Mesothelial cell of epicardium (in vitro differentiated cells): ENCODE data around the gene SIRT4. TPM values are rescaled to one million over a fixed set of nuclear protein-coding genes. Genes with fewer than 3 reads are reported as not detected.
"Not testable (repeated sequence)": the region's sequence is repeated elsewhere in the genome, so short reads cannot be mapped to it uniquely, and the experiment has no call there.

Experiments
- DNase-seq, 2 experiments: peaks; one replicate each; pipeline ENCODE4 v3.0.0; 2021; ENCODE audit warnings: low spot score in 2 of 2; ENCODE audit not compliant: unreplicated experiment in 2 of 2
- H3K27ac Mint-ChIP-seq: 2 replicates; pipeline ENCODE4 v1.8.0; 2021; ENCODE audit warnings: mixed read lengths
- H3K27me3 Mint-ChIP-seq: 2 replicates; pipeline ENCODE4 v1.8.0; 2021; ENCODE audit warnings: low read depth, mixed read lengths
- H3K36me3 Mint-ChIP-seq: 2 replicates; pipeline ENCODE4 v1.8.0; 2021; ENCODE audit warnings: mixed read lengths
- H3K4me1 Mint-ChIP-seq: 2 replicates; pipeline ENCODE4 v1.8.0; 2021; ENCODE audit warnings: mixed read lengths
- H3K4me3 Mint-ChIP-seq: 2 replicates; pipeline ENCODE4 v1.8.0; 2021; ENCODE audit warnings: mild to moderate bottlenecking, moderate library complexity, mixed read lengths
- H3K9me3 Mint-ChIP-seq: 2 replicates; pipeline ENCODE4 v1.8.0; 2021; ENCODE audit warnings: mixed read lengths
- CTCF ChIP-seq: fragments of 200-600 bp; sonication (generic); IDR thresholded peaks from one replicate; pipeline ENCODE4 v1.5.0; 2021; ENCODE audit warnings: antibody characterized with exemption; ENCODE audit not compliant: unreplicated experiment
- total RNA-seq: library from RNA; stranded (reverse); gene quantifications from 3 replicates; pipeline ENCODE4 v1.2.1, GENCODE V29; 2021

SIRT4 gene
- total RNA-seq, 1 donor from 2014 or later = 3.9 TPM

DNA sequence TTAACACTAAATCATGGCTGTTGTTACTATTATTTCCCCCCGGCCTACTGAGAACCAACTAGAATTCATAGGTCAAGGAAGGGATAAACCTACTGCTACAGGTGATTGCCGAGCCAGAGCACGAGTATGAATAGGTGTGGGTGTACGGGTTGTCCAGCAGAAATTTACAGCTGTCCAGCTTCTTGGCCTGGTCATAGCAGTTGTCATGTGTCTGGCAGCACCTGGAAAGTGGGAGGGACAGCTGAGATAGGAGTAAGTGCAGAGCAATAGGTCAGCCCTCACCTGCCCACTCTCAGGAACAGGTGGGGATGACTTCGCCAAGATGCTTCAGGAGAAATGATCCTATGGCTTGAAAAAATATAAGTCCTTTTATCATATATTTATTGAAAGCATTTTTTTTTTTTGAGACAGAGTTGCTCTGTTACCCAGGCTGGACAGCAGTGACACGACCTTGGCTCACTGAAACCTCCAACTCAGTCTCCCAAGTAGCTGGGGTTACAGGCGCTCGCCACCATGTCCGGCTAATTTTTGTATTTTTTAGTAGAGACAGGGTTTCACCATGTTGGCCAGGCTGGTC, 22.8 kb downstream of the SIRT4 start:
- H3K4me3 Mint-ChIP-seq = no peak overlapping the region
- H3K27ac Mint-ChIP-seq = no peak overlapping the region
- H3K4me1 Mint-ChIP-seq = peaks cover 4% of the 10 kb centered on the region
- no peak for DNase-seq
- H3K9me3 Mint-ChIP-seq = no peaks in the 10 kb centered on the region
- H3K36me3 Mint-ChIP-seq = no peaks in the 10 kb centered on the region
- peaks cover 8% of the 10 kb centered on the region for H3K27me3 Mint-ChIP-seq
- no peak for TF ChIP-seq CTCF

DNA sequence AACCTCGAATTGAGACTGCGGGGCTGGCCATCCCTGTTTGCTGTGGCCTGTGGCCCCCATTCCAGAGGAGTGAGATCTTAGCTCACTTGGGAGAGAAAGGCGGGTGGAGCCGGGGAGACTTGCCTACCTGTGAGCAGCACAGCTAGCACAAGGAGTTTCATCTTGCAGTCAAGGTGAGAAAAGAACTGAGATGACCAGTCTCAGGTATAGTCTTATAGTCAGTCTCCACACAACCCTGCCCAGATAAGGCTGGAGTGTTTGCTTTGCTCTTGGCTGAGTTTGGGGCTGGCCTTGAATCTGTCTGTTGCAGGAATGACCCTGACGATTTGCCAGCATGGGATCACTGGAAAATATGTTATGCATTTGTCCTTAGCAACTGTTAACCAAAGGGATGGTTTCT, 25.5 kb downstream of the SIRT4 start, which contains the start of gene PLA2G1B:
PLA2G1B (minus strand) TSS at position 187 of the 400 bp plus-strand sequence; CDS start at position 161, 26 bp downstream.
- DNase-seq = no peak
- no peaks in the 10 kb centered on the region for H3K36me3 Mint-ChIP-seq
- H3K9me3 Mint-ChIP-seq = no peaks in the 10 kb centered on the region
- peaks cover 4% of the 10 kb centered on the region for H3K4me1 Mint-ChIP-seq
- H3K27me3 Mint-ChIP-seq = peaks cover 10% of the 10 kb centered on the region
- H3K27ac Mint-ChIP-seq = no peak within 1 kb of the TSS
- H3K4me3 Mint-ChIP-seq = no peak within 1 kb of the TSS
- no peak for TF ChIP-seq CTCF

DNA sequence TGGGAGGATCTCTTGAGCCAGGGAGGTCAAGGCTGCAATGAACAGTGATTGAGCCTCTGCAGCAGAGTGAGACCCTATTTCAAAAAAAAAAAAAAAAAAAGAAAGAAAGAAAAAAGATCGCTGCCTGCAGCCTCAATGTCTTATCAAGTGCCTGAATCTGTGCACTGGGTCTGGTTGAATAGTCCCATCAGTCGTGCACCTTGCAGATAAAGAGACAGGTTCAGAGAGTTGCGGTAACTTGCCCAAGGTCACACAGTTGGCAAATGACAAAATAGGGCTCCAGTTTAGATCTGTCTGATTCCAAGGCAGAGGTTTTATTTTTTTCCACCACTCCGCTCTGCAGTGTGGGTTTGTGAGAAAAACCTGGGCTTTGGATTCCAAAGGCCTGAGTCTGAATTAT, 26.1 kb downstream of the SIRT4 start:
- H3K4me3 Mint-ChIP-seq = no peak overlapping the region
- no peak for DNase-seq
- peaks cover 10% of the 10 kb centered on the region for H3K27me3 Mint-ChIP-seq
- no peak overlapping the region for H3K27ac Mint-ChIP-seq
- H3K9me3 Mint-ChIP-seq = no peaks in the 10 kb centered on the region
- TF ChIP-seq CTCF = no peak
- H3K4me1 Mint-ChIP-seq = peaks cover 4% of the 10 kb centered on the region
- no peaks in the 10 kb centered on the region for H3K36me3 Mint-ChIP-seq

DNA sequence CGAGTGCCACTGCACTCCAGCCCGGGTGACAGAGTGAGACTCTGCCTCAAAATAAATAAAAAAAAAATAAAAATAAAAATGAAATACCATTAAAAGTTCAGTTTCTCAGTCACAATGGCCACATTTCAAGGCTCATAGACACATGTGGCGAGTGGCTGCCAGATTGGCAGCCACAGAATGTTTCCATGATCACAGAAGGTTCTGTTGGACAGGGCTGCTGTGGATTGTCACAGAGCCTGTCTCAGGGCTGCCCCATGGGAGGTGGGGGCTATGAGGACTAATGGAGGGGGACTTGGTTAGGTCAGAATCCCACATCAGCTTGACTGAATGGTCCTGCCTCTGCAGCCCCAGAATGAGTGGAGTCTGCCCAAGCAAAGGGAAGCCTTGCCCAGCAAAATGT, 29.3 kb downstream of the SIRT4 start:
- peaks cover 7% of the 10 kb centered on the region for H3K9me3 Mint-ChIP-seq
- no peaks in the 10 kb centered on the region for H3K36me3 Mint-ChIP-seq
- H3K27me3 Mint-ChIP-seq = peaks cover 5% of the 10 kb centered on the region
- H3K27ac Mint-ChIP-seq = no peak overlapping the region
- DNase-seq = no peak
- H3K4me1 Mint-ChIP-seq = no peaks in the 10 kb centered on the region
- TF ChIP-seq CTCF = no peak
- H3K4me3 Mint-ChIP-seq = no peak overlapping the region

- no peak overlapping the region for H3K27ac Mint-ChIP-seq
- H3K9me3 Mint-ChIP-seq = peaks cover 12% of the 10 kb centered on the region
- no peaks in the 10 kb centered on the region for H3K4me1 Mint-ChIP-seq
- DNase-seq = no peak
- no peak for TF ChIP-seq CTCF
- no peaks in the 10 kb centered on the region for H3K36me3 Mint-ChIP-seq
- peaks cover 5% of the 10 kb centered on the region for H3K27me3 Mint-ChIP-seq
- no peak overlapping the region for H3K4me3 Mint-ChIP-seq
Measured at GRCh38 chr12:120332041-120332440, 29.9 kb downstream of the SIRT4 start.

DNA sequence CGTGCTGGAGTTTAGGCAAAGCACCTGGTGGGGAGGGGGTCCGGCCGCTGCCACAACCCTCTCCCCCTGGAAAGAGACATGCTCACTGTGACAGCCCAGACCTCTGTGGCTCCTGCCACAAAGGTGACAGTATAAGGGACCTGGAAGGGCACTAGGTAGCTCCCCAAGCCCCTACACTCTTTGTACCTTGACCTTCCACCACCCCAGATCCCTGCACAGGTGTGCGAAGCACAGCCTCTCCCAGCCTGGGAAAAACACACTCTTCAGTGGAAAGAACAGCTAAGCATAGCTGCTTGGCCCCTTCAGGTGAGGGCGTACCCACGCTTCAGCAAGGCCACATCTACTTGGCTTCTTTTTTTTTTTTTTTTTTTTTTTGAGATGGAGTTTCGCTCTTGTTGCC, 30.4 kb downstream of the SIRT4 start:
- H3K27me3 Mint-ChIP-seq = peaks cover 5% of the 10 kb centered on the region
- TF ChIP-seq CTCF = no peak
- no peak overlapping the region for H3K27ac Mint-ChIP-seq
- no peak for DNase-seq
- no peak overlapping the region for H3K4me3 Mint-ChIP-seq
- peaks cover 4% of the 10 kb centered on the region for H3K36me3 Mint-ChIP-seq
- H3K9me3 Mint-ChIP-seq = peaks cover 17% of the 10 kb centered on the region
- no peaks in the 10 kb centered on the region for H3K4me1 Mint-ChIP-seq

- peaks cover 28% of the 10 kb centered on the region for H3K9me3 Mint-ChIP-seq
- not testable (repeated sequence) for H3K27me3 Mint-ChIP-seq, H3K27ac Mint-ChIP-seq, H3K4me3 Mint-ChIP-seq, DNase-seq, H3K4me1 Mint-ChIP-seq, H3K36me3 Mint-ChIP-seq
Measured at GRCh38 chr12:120335447-120335846, 33.3 kb downstream of the SIRT4 start.

- not testable (repeated sequence) for H3K27me3 Mint-ChIP-seq, H3K4me1 Mint-ChIP-seq, H3K36me3 Mint-ChIP-seq, DNase-seq, H3K4me3 Mint-ChIP-seq, H3K27ac Mint-ChIP-seq
- H3K9me3 Mint-ChIP-seq = peaks cover 28% of the 10 kb centered on the region
Measured at GRCh38 chr12:120336392-120336791, 34.3 kb downstream of the SIRT4 start.
